ENCODE data around the gene RABGGTA.

Gene RABGGTA

GRCh38 chr14:24278424-24278823, 7.0 kb upstream of the RABGGTA start:
- Histone ChIP-seq H3K4me1 (ENCODE audit: control insufficient read depth, low read length) (peaks cover 30% of the 10 kb centered on the region), H3K36me3 (ENCODE audit: control insufficient read depth, low read length) (no peaks in the 10 kb centered on the region), H3K9me3 (ENCODE audit: control insufficient read depth, insufficient read depth, low read length) (no peaks in the 10 kb centered on the region), H3K4me2 (ENCODE audit: low read length) (no peak overlapping the region), H3K4me3 (ENCODE audit: low read length) (no peak overlapping the region), H3K27ac (ENCODE audit: low read depth, low read length) (no peak overlapping the region), H3K27me3 (ENCODE audit: control insufficient read depth, low read length) (no peaks in the 10 kb centered on the region), H3K79me2 (ENCODE audit: control insufficient read depth, low read length) (no peaks in the 10 kb centered on the region), H3K9me2 (replicated peaks; ENCODE audit: control insufficient read depth, low read length) (no peaks in the 10 kb centered on the region), H4K20me1 (ENCODE audit: control insufficient read depth, insufficient read depth, low read depth, low read length) (no peaks in the 10 kb centered on the region), H3F3A (ENCODE audit: control insufficient read depth, insufficient read depth) (no peaks in the 10 kb centered on the region)
- TF ChIP-seq CTCF (IDR thresholded peaks at IDR 0.05; ENCODE audit: low read depth, low read length, poor library complexity, severe bottlenecking) (no peak), EZH2phosphoT487 (IDR thresholded peaks at IDR 0.05; ENCODE audit: borderline replicate concordance, low read length) (no peak)

GRCh38 chr14:24277606-24278321, 6.4 kb upstream of the RABGGTA start:
- Histone ChIP-seq H3K36me3 (ENCODE audit: control insufficient read depth, low read length) (no peaks in the 10 kb centered on the region), H3K4me2 (ENCODE audit: low read length) (no peak overlapping the region), H4K20me1 (ENCODE audit: control insufficient read depth, insufficient read depth, low read depth, low read length) (no peaks in the 10 kb centered on the region), H3F3A (ENCODE audit: control insufficient read depth, insufficient read depth) (no peaks in the 10 kb centered on the region), H3K79me2 (ENCODE audit: control insufficient read depth, low read length) (no peaks in the 10 kb centered on the region), H3K4me3 (ENCODE audit: low read length) (no peak overlapping the region), H3K27me3 (ENCODE audit: control insufficient read depth, low read length) (no peaks in the 10 kb centered on the region), H3K27ac (ENCODE audit: low read depth, low read length) (no peak overlapping the region), H3K9me3 (ENCODE audit: control insufficient read depth, insufficient read depth, low read length) (no peaks in the 10 kb centered on the region), H3K4me1 (ENCODE audit: control insufficient read depth, low read length) (peaks cover 36% of the 10 kb centered on the region), H3K9me2 (replicated peaks; ENCODE audit: control insufficient read depth, low read length) (no peaks in the 10 kb centered on the region)
- TF ChIP-seq CTCF (IDR thresholded peaks at IDR 0.05; ENCODE audit: low read depth, low read length, poor library complexity, severe bottlenecking) (no peak), EZH2phosphoT487 (IDR thresholded peaks at IDR 0.05; ENCODE audit: borderline replicate concordance, low read length) (no peak)

GRCh38 chr14:24277071-24277470, 5.7 kb upstream of the RABGGTA start:
- H3K27ac ChIP-seq (ENCODE audit: low read depth, low read length), result no peak overlapping the region
- peaks cover 42% of the 10 kb centered on the region for H3K4me1 ChIP-seq (ENCODE audit: control insufficient read depth, low read length)
- H3K4me3 ChIP-seq (ENCODE audit: low read length), result no peak overlapping the region
- no peaks in the 10 kb centered on the region for H4K20me1 ChIP-seq (ENCODE audit: control insufficient read depth, insufficient read depth, low read depth, low read length)
- H3K27me3 ChIP-seq (ENCODE audit: control insufficient read depth, low read length), result no peaks in the 10 kb centered on the region
- H3K36me3 ChIP-seq (ENCODE audit: control insufficient read depth, low read length), result no peaks in the 10 kb centered on the region
- no peaks in the 10 kb centered on the region for H3K79me2 ChIP-seq (ENCODE audit: control insufficient read depth, low read length)
- TF ChIP-seq EZH2phosphoT487 (IDR thresholded peaks at IDR 0.05; ENCODE audit: borderline replicate concordance, low read length) (no peak), CTCF (IDR thresholded peaks at IDR 0.05; ENCODE audit: low read depth, low read length, poor library complexity, severe bottlenecking) (no peak)
- no peak overlapping the region for H3K4me2 ChIP-seq (ENCODE audit: low read length)
- H3F3A ChIP-seq (ENCODE audit: control insufficient read depth, insufficient read depth), result no peaks in the 10 kb centered on the region
- no peaks in the 10 kb centered on the region for H3K9me3 ChIP-seq (ENCODE audit: control insufficient read depth, insufficient read depth, low read length)
- no peaks in the 10 kb centered on the region for H3K9me2 ChIP-seq (replicated peaks; ENCODE audit: control insufficient read depth, low read length)
